HepG2 (cell line): Measurements from ENCODE around the gene SETD5.

Experiments
- ATF7 ChIP-seq, 2 experiments: fragments of 450-650 bp in 1 of 2; sonication (generic) in 1 of 2; formaldehyde crosslinking in 1 of 2; IDR thresholded peaks; 2 replicates each; pipeline versions ENCODE4 v1.4.0 to v1.6.1; 2016 to 2020; ENCODE audit warnings: antibody characterized with exemption in 1 of 2, mild to moderate bottlenecking in 1 of 2, missing genetic modification reagents in 1 of 2
- CTCF ChIP-seq: sonication (generic); formaldehyde crosslinking; IDR thresholded peaks from 2 replicates; pipeline ENCODE4 v1.5.0; 2020; ENCODE audit warnings: mild to moderate bottlenecking, missing genetic modification reagents, moderate library complexity
- DBP ChIP-seq: sonication (generic); formaldehyde crosslinking; IDR thresholded peaks from 2 replicates; pipeline ENCODE4 v1.4.0; 2020; ENCODE audit warnings: missing genetic modification reagents; ENCODE audit errors: not compliant biosample characterization
- NCOA5 ChIP-seq: sonication (generic); formaldehyde crosslinking; IDR thresholded peaks from 2 replicates; pipeline ENCODE4 v1.4.0; 2020; ENCODE audit warnings: missing genetic modification reagents
- POLR2A ChIP-seq, 2 experiments: IDR thresholded peaks; 2 replicates each; pipeline ENCODE4 v1.6.1; 2011; ENCODE audit warnings: low read depth in 2 of 2, low read length in 2 of 2, mild to moderate bottlenecking in 1 of 2, moderate library complexity in 1 of 2; ENCODE audit not compliant: insufficient read depth in 1 of 2
- POLR2AphosphoS2 ChIP-seq: IDR thresholded peaks from 2 replicates; pipeline ENCODE4 v1.6.1; 2011; ENCODE audit warnings: low read depth, low read length, improper control_type of control experiment
- ZNF274 ChIP-seq: sonication (generic); formaldehyde crosslinking; IDR thresholded peaks from 2 replicates; pipeline ENCODE4 v1.5.1; 2020; ENCODE audit warnings: mild to moderate bottlenecking, missing genetic modification reagents
- TF ChIP-seq, protein P1 (sequence below): sonication (generic); formaldehyde crosslinking; IDR thresholded peaks from 2 replicates; pipeline ENCODE4 v1.4.0; 2020; ENCODE audit warnings: missing genetic modification reagents

GRCh38 chr3:9507586-9508578 lies 110.5 kb downstream of the SETD5 start:
- TF ChIP-seq, protein P1, sequence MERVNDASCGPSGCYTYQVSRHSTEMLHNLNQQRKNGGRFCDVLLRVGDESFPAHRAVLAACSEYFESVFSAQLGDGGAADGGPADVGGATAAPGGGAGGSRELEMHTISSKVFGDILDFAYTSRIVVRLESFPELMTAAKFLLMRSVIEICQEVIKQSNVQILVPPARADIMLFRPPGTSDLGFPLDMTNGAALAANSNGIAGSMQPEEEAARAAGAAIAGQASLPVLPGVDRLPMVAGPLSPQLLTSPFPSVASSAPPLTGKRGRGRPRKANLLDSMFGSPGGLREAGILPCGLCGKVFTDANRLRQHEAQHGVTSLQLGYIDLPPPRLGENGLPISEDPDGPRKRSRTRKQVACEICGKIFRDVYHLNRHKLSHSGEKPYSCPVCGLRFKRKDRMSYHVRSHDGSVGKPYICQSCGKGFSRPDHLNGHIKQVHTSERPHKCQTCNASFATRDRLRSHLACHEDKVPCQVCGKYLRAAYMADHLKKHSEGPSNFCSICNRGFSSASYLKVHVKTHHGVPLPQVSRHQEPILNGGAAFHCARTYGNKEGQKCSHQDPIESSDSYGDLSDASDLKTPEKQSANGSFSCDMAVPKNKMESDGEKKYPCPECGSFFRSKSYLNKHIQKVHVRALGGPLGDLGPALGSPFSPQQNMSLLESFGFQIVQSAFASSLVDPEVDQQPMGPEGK (CRISPR knock-in tag), result no peak
- TF ChIP-seq POLR2A (IDR thresholded peaks at IDR 0.05; ENCODE audit: insufficient read depth in 1 of 2, low read depth in 2 of 2, low read length in 2 of 2) (no peak), NCOA5 (CRISPR knock-in tag) (no peak), CTCF (CRISPR knock-in tag) (no peak), DBP (CRISPR knock-in tag) (no peak), POLR2AphosphoS2 (no peak), ATF7 (IDR thresholded peaks at IDR 0.05) (no peak), ATF7 (CRISPR knock-in tag; IDR thresholded peaks at IDR 0.05) (no peak), ZNF274 (CRISPR knock-in tag) (no peak)
